ENCODE results near the gene SOX18.

GRCh38 chr20:64051033-64051452 is 1.6 kb upstream of the SOX18 start:
- no peak for TF ChIP-seq EP300 (IDR thresholded peaks at IDR 0.05; ENCODE audit: borderline replicate concordance in 1 of 2, low read depth in 2 of 2, low read length in 2 of 2)
- no peak for TF ChIP-seq POLR2A (IDR thresholded peaks at IDR 0.05; ENCODE audit: control extremely low read depth in 1 of 2, low read depth in 2 of 2, low read length in 2 of 2)
- no peak for TF ChIP-seq CTCF (IDR thresholded peaks at IDR 0.05; ENCODE audit: control extremely low read depth in 1 of 3, insufficient read depth in 1 of 3, low read depth in 1 of 3, low read length in 3 of 3)

Data from H1 (cell line).